DLD1 (cell line): ENCODE results near the gene ANKRD11.
"Not testable (repeated sequence)": the region's sequence is repeated elsewhere in the genome, so short reads cannot be mapped to it uniquely, and the experiment has no call there.

Experiments used
- in situ Hi-C: cut with HindIII; loops from 2 replicates; pipeline ENCODE4 v1.10.0; 2017; ENCODE audit warnings: low sequenced_read_pairs

Gene ANKRD11

GRCh38 chr16:89253548-89254287 is 236.6 kb downstream of the ANKRD11 start:
- in situ Hi-C loops, result no loop called here

GRCh38 chr16:89248196-89248982 is 242.0 kb downstream of the ANKRD11 start:
- in situ Hi-C loops, result no loop called here

GRCh38 chr16:89247734-89248075 is 242.7 kb downstream of the ANKRD11 start:
- in situ Hi-C loops, result not testable (repeated sequence)

GRCh38 chr16:89246903-89247733 is 243.2 kb downstream of the ANKRD11 start:
- in situ Hi-C loops, result no loop called here

- in situ Hi-C loops, result no loop called here
Observed at GRCh38 chr16:89246383-89246902, 243.9 kb downstream of the ANKRD11 start.

- in situ Hi-C loops, result no loop called here
Observed at GRCh38 chr16:89244754-89245153, 245.6 kb downstream of the ANKRD11 start.

- in situ Hi-C loops, result not testable (repeated sequence)
Observed at GRCh38 chr16:89244264-89244663, 246.1 kb downstream of the ANKRD11 start.

- in situ Hi-C loops, result no loop called here
Observed at GRCh38 chr16:89243664-89244063, 246.7 kb downstream of the ANKRD11 start.

- in situ Hi-C loops, result no loop called here
Observed at GRCh38 chr16:89242795-89243200, 247.6 kb downstream of the ANKRD11 start.

GRCh38 chr16:89241187-89242007 is 249.0 kb downstream of the ANKRD11 start:
- in situ Hi-C loops, result no loop called here

GRCh38 chr16:89237733-89238132 is 252.6 kb downstream of the ANKRD11 start:
- in situ Hi-C loops, result no loop called here

- in situ Hi-C loops, result no loop called here
Observed at GRCh38 chr16:89233678-89234490, 256.5 kb downstream of the ANKRD11 start.

GRCh38 chr16:89232107-89232506 is 258.3 kb downstream of the ANKRD11 start:
- in situ Hi-C loops, result no loop called here

GRCh38 chr16:89230255-89230654 is 260.1 kb downstream of the ANKRD11 start:
- in situ Hi-C loops, result no loop called here

- in situ Hi-C loops, result no loop called here
Observed at GRCh38 chr16:89224665-89225064, 265.7 kb downstream of the ANKRD11 start.

GRCh38 chr16:89222931-89223330 is 267.4 kb downstream of the ANKRD11 start:
- in situ Hi-C loops, result no loop called here

- in situ Hi-C loops, result no loop called here
Observed at GRCh38 chr16:89221604-89222003, 268.8 kb downstream of the ANKRD11 start.

- in situ Hi-C loops, result no loop called here
Observed at GRCh38 chr16:89219365-89219764, 271.0 kb downstream of the ANKRD11 start.
